GM21825 (cell line): ENCODE results near the gene CRYZ.

Source experiments
- ATAC-seq: cut with Tn5 transposase; IDR thresholded peaks from one replicate; pipeline ENCODE4 v1.9.1; 2021; ENCODE audit warnings: mild to moderate bottlenecking, moderate library complexity; ENCODE audit not compliant: unreplicated experiment

CRYZ gene

DNA sequence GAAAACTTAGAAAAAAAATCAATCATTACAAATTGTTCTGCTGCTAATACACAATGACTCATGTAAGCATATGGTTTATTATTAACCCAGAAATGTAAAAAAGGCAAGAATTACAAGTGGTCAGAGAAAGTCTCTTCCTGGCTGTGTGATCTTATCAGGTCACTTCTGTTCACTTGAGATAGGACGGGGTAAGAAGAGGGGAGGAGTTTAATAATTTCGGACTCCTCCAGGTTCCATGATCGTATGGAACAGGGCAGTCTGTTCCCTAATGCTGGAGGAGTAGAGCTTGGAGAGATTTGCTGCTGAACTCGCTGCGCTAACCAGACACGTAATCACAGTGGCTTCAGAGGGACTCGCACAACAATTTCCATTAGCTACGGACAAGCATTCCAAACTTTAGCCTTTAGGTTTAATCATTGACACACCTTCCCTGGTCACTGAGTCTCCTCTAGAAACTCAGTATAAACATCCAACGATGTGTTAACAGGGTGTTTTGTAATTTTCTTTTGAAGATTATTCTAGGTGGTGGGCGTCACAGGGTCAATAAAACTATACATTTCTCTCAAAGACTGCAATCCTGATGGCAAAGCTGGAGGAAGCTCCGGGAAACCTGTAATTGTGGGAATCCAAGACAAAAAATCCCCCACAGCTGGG is 1.3 kb downstream of the CRYZ start:
- ATAC-seq, result peak; percentile 36

DNA sequence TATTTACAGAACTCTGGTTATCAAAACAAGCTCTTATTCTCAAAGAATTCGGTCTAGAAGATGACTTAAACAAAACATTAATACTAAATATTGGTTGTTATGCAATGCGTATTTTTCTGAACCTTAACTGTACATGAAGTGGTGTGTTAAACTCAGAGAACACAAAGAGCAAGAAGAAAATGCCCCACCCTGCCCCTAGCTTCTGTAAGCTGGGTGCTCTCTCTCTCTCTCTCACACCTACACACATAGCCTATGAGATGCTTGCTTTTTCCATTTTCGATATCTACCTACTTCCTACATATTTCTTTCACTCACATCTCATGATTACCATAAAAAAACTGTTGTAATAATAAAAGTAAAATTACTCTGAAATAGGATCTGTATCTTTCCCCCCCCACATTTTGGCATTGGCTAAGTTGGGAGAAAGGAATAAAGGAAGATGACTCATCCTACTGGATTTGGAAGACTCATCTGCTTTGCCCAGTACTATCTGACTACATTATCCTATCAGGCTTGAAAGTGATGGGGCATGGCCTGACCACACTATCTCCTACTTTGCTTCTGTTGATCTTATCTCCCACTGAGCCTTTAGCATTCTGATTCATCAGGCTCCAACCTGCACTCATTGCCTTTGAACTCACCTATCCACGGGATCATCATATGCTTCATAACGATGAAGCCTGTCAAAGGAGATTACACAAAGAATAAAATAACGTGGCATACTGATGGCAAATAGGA is 2.9 kb downstream of the CRYZ start:
- ATAC-seq, result no peak

DNA sequence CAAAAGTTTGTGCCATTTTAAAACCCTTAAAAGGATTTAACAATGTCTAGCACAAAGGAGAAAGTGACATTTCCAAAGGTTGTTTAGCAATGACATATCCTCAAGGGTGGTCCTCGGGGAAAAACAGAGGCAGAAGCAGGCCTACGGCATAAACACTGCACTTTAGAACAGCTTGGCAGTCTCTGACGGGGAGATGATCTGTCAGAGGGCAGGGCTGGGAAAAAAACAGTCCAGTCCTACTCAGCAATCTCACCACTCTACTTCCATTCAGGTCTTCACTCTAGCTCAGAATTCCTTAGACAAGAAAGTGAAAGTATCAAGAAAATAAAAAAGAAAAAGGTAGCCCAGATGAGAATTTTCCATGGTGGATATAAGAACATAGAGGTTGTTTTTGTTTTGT is 4.1 kb downstream of the CRYZ start:
- ATAC-seq, result no peak

DNA sequence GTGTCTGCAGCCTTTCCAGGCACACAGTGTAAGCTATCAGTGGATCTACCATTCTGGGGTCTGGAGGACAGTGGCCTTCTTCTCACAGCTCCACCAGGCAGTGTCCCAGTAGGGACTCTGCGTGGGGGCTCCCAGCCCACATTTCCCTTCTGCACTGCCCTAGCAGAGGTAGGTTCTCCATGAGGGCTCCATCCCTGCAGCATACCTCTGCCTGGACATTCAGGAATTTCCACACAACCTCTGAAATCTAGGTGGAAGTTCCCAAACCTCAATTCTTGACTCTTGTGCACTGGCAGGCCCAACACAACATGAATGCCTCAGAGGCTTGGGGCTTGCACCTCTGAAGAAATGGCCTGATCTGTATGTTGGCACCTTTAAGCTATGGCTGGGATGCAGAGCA is 6.8 kb downstream of the CRYZ start:
- ATAC-seq, result no peak

DNA sequence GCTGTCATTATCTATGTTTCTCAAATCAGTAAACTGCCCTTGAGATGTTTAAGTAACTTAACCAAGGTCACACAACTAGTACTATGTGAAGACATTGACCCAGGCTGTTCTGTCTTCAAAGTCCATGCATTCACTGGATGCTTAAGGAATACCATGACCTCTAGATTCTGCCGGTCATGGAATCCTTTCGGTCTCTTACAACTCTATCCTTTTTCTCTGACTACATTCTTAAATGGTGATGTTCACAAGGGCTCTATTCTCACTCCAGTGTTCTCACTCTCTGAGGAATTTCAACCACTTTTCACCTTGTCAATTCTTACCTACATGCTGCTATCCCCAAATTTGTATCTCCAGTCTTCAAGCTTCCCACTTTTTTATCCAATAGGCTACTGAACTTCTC is 15.2 kb downstream of the CRYZ start:
- ATAC-seq, result no peak

GRCh38 chr1:74716822-74717221 is 16.0 kb downstream of the CRYZ start:
- ATAC-seq, result no peak

GRCh38 chr1:74715806-74716205 is 17.0 kb downstream of the CRYZ start:
- ATAC-seq, result no peak

- no peak for ATAC-seq
Measured at GRCh38 chr1:74715236-74715502, 17.7 kb downstream of the CRYZ start.

DNA sequence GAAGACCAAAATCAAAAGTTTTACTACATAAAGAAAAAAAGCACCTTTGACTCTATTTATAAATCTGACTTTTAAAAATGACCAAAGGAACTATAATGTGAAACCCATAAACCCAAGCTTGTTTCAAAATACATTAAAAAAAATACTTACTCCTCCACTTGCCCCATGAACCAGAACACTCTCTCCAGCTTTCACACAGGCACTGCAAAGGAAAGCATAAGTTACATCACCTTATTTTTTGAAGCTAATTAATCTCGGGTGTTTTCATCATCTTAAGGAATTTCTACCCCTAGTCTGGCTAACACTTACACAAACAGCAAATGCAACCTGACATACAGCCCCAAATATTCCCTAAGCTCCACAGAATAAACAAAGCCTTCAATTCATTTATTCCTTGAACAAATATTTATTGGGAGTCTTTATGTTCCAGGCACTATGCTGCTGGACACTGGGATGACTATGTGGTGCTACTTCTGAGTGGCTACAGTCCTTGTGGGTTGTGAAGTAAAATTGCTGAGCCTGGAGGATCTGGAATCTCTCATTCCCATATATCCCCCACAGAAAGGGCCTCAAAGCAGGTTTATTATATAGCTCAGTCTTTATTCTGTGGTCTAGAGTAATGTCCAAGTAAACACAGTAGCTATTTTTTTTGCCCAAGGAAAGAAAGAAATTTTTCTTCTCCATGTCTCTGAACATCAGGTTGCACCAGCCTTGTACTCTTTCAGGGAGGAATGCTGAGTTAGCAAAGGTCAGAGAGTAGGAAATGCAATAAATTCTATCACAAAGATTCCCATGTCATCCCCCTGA is 18.2 kb downstream of the CRYZ start:
- ATAC-seq, result peak; percentile 64

DNA sequence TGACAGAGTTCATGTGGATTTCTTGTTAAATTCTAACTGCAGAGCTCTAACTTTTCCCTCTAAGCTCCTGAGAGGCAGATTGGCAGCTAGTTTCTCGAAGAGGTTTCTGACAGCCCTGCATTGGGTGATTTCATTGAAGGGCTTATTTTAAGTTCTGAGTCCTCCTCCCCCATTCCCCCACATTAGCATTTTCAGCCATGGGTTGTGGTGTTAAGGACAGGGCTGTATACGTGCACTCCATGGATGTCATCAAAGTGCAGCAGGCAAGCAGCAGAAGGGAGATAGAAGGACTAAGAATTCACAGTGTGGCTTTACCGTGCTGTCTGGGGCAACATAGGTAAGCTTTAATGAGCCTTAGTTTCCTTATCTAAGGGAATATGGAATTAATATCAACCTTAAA is 19.0 kb downstream of the CRYZ start:
- no peak for ATAC-seq

- ATAC-seq, result no peak
Measured at GRCh38 chr1:74712881-74713280, 20.0 kb downstream of the CRYZ start.

DNA sequence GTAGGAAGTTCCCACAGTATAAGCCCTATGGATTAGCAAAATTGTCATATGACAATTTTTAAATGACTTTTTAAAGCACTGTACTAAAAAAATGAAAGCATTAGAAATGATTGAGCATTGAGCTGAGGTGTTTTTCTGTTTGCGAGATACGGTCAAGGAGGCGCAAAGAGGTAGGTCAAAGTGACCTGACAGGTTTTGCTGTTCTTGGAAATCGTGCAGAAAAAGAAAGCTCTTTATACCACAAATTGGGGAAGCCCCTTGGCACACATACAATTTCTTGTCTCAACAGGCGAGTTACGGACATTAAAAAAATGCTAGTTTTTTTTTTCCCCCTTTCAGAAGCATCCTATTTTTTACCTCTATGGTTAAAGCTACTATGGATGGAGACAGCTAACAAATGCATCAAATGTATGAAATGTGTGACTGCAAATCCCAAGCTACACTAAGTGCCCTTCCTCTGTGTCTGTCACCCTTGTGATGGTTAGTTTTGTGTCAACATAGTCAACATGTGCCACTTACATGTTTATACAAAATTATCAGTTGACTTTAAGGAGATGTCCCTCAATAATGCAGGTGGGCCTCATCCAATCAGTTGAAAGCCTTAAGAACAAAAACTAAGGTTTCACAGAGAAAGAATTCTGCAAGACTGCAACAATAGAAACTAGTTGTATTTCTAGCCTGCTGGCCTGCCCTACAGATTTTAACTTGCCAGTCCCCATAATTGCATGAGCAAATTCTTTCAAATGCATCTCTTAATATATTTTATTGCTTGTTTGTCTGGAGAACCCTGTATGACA is 29.3 kb downstream of the CRYZ start:
- ATAC-seq, result no peak

- no peak for ATAC-seq
Measured at GRCh38 chr1:74699331-74699730, 33.5 kb downstream of the CRYZ start.

DNA sequence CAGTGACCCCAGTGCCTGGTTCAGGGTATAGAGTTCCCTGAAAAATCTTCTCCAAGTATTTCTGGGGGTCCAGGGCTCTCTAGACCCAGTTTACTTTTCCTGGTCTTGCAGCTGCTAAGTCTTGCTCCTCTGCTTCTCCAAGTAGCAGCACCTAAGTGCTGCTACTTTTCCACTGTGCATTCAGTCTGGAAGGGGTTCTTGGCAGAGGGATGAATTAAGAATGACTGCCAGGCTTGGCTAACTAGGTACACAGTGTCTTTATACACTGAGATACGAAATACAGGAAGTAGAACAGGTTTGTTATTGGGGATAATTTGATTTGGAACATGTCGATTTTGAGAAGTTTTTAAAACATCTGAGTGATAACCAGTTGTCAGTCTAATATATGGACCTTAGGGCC is 35.0 kb downstream of the CRYZ start:
- no peak for ATAC-seq

- no peak for ATAC-seq
Measured at GRCh38 chr1:74693473-74693872, 39.4 kb downstream of the CRYZ start.

- ATAC-seq, result no peak
Measured at GRCh38 chr1:74690909-74691308, 41.9 kb downstream of the CRYZ start.

- ATAC-seq, result no peak
Measured at GRCh38 chr1:74690364-74690696, 42.5 kb downstream of the CRYZ start.

DNA sequence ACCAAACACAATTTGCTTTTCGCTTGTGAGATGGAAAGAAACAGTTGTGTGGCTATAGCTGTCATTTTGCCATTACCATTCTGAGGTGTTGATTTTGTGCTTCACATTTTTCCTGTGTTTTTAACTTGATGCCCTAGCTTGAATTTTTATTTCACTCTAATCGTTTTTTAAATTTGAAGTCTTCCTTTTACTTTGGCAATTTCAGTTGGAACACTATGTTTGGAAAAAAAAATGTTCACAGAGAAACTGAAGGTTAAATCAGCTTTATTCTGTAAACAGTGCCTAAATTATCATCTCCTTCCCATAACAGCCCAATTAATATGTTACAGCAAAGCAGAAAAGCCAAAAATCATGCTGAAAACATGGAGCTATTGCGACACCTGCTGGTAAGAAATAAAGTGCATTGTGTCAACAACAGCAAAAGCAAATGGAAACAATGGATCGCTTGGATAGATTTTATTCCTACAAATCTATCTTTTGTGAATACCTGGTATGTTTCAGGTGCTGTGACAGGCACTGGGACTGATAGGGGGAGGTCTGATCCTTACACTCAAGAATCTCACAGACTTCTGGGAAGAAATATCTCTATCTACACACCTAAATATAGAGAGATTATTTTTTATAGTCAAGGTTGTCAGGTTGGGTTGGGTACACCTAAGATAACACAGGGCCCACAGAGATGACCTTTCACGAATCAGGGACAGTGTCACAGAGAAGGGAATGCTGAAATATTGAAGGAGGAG is 43.1 kb downstream of the CRYZ start:
- peak; percentile 67 for ATAC-seq

DNA sequence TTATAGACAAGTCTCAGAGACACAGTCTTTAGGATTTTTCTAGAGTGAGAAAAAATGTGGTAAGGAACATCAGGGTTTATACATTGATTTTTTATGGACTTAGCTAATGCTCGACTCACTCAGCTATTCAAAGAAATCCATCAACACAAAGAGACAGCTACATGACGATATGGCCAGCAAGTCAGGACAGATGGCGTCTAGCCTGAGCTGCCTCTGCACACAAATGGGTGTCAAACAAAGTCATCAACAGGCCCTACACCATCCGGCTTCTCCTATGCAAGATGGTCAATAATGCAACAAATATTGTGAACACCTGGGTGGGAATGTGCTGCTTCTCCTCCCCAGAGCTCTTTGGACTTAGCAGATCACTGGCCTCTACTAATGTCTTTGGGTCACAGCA is 45.9 kb downstream of the CRYZ start:
- ATAC-seq, result no peak

GRCh38 chr1:74684301-74684700 is 48.5 kb downstream of the CRYZ start:
- no peak for ATAC-seq

GRCh38 chr1:74683656-74684055 is 49.2 kb downstream of the CRYZ start:
- no peak for ATAC-seq
